Suprapubic skin (tissue), 3 donors: Measurements from ENCODE around the gene MAGEB17.

Experiments used
- POLR2AphosphoS5 ChIP-seq, 3 donors: sonication (generic); formaldehyde crosslinking; IDR thresholded peaks; one replicate each; pipeline ENCODE4 v1.6.1; 2017; ENCODE audit warnings: antibody characterized with exemption in 3 of 3
- TF ChIP-seq, protein P1 (sequence below), 2 donors: fragments of 200-600 bp in 1 of 2; fragments of 450-650 bp in 1 of 2; sonication (generic) in 1 of 2; IDR thresholded peaks; one replicate each; pipeline ENCODE4 v1.5.1; 2016 to 2019; ENCODE audit warnings: antibody characterized with exemption in 2 of 2, mild to moderate bottlenecking in 1 of 2, moderate library complexity in 1 of 2

GRCh38 chrX:16202943-16203342 lies 35.7 kb downstream of the MAGEB17 start:
- TF ChIP-seq, protein P1, sequence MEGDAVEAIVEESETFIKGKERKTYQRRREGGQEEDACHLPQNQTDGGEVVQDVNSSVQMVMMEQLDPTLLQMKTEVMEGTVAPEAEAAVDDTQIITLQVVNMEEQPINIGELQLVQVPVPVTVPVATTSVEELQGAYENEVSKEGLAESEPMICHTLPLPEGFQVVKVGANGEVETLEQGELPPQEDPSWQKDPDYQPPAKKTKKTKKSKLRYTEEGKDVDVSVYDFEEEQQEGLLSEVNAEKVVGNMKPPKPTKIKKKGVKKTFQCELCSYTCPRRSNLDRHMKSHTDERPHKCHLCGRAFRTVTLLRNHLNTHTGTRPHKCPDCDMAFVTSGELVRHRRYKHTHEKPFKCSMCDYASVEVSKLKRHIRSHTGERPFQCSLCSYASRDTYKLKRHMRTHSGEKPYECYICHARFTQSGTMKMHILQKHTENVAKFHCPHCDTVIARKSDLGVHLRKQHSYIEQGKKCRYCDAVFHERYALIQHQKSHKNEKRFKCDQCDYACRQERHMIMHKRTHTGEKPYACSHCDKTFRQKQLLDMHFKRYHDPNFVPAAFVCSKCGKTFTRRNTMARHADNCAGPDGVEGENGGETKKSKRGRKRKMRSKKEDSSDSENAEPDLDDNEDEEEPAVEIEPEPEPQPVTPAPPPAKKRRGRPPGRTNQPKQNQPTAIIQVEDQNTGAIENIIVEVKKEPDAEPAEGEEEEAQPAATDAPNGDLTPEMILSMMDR (IDR thresholded peaks at IDR 0.05) = no peak
- TF ChIP-seq POLR2AphosphoS5 (IDR thresholded peaks at IDR 0.05) = no peak
